NAMALWA (cell line): ENCODE results near the gene OPCML.

Experiments used
- DNase-seq: peaks from one replicate; pipeline ENCODE4 v3.0.0-alpha.2; 2015; ENCODE audit warnings: low spot score

The OPCML gene

DNA sequence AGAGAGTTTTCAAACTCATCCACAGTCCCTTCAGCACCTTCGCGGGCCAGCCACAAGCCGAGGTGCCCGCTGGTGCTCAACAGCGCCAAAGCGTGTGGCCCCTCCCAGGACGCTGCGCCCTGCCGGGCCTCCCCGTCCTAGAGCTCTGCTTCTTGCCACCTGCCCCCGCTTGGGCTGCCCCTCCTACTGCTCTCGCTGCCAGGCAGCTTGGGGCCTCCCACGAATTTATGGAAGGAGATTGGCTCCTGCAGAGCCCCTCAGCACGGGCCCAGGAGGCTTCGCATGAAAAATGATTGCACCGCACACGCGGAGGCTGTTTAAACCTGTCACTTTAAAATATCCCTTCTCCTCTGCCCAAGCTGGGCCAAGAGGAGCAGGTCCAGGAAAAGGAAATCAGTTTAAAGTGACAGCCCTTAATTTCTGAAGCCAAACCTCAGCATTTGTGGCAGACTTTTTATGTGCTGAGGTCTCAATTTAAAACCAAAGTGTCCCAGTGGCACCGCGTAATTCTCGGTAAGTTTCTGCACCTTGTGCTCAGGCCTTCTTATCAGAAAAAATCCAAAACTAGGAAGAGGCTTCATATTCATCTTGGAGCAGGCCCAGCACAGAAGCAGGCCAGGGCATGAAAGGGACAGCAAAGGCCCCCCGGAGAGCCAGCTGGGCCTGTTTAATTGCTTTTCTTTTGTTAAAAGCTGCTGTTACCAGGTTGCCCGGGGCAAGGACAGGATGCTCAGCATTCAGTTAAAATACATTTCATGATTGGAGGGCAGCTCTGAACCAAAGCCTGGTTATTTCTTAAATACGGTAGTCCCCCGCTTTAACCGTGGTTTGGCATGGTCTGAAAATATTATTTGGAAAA, 303.6 kb downstream of the OPCML start:
- no peak for DNase-seq

DNA sequence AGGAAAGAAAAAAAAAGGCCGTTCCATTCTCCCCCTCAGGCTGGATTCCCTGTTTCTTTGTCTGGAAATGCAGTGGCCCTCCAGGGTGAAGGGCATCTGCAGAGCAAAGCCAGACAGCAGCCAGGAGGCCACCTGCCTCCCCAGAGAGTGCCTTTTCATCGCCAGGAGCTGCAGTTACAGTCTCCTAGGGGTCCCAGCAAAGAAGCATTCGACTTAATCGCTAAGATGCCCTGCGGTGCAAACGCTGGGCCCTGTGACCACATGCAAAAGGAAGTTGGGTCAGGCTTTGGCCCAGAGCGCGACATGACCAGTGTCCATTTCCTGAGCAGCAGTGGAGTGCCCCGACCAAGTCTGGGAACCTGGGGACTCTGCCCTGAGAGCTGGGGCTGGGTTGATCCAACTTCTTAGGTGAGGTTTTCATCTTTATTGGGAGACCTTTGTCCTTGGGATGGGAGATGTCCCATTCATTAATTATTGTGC, 304.6 kb downstream of the OPCML start:
- no peak for DNase-seq

DNA sequence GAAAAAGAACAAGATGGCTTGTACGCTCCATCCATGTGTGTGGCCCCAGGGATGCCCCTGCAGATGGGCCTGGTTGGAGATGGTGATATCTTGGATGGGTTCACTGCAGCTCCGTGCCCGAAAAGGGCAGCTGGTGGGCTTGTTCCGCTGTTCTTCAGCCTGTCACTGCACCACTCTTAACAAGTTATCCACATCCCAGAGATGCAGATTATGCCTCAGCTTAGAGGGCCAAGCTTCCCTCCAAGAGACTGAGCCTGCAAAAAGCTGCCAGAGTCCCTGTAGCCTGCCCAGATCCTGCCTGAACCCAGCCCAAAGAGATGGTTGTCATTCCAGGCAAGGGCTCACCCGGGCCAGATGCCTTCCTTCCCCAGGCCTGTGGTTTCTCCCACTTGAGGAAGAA, 308.0 kb downstream of the OPCML start:
- no peak for DNase-seq

DNA sequence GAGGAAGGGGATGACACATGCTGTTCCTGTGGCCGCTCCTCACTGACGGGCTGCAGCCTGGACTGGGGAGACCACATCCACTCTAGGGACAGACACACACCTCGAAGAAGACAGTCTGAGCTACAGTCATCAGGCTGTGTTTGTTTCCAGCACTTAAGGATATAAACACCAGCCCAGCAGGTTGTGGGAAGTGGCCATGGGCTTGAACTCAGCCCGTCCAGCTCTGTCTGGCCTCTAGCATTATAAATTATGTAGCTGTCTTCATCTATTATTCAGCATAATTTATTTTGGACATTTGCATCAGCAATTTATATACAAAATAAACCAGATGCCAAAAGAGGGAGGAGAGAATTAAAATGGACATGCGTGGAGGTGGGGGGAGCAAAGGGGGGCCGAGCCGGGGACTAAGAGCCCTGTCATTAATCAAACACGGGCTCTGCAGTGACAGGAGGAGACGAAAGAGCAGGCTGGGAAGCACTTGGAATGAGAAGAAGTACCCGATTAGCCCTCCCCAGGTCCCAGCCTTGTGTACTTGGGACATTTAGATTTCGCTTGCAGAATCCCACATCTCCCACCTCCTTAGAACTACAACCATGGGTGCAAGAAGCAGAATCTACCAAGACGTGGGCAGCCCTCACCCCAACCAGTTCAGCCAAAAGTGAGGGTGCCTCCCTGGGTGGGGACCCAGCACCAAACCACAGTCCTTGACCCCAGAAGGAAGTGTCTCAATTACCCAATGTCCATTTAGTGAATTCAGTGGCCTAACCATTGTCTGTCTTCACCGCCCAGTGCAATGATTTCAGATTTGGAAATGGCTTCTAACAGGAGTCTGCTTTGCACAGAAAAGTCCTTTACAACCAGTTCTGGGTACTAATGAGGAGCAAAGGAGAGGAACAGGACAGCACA, 309.6 kb downstream of the OPCML start:
- DNase-seq = no peak

DNA sequence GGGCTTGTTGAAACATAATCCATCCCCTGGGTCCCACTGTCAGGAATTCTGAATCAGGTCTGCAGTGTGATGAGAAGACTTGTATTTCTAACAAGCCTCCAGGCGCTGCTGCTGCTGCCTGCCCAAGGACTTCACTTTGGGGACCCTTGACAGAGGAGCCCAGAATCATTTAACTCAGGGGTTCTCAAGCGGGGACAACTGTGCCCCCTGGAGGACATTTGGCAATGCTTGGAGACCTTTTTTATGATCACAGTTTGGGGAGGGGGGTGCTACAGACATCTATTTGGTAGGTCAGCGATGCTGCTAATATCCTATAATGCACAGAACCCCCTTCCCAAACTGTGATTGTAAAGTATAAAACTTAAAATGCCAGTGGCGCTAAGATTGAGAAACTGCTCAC, 312.8 kb downstream of the OPCML start:
- DNase-seq = peak; percentile 21

DNA sequence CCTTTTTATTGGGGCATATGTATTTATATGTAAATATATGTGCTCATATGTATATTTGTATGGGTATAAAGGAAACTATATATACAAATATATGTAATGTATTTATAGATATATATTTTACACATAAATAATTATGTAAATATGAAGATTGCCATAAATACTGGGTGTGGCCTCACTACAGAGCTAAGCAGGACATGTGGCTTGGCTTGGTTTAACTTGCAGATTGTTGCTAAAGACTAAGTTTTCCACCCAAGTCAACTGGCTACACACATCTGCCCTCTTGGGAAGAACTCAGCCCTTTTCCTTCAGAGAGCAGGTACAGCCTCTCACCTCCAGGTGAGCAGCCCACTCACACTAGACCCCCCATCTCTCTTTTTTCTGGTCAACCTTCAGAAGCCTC, 315.5 kb downstream of the OPCML start:
- DNase-seq = no peak

DNA sequence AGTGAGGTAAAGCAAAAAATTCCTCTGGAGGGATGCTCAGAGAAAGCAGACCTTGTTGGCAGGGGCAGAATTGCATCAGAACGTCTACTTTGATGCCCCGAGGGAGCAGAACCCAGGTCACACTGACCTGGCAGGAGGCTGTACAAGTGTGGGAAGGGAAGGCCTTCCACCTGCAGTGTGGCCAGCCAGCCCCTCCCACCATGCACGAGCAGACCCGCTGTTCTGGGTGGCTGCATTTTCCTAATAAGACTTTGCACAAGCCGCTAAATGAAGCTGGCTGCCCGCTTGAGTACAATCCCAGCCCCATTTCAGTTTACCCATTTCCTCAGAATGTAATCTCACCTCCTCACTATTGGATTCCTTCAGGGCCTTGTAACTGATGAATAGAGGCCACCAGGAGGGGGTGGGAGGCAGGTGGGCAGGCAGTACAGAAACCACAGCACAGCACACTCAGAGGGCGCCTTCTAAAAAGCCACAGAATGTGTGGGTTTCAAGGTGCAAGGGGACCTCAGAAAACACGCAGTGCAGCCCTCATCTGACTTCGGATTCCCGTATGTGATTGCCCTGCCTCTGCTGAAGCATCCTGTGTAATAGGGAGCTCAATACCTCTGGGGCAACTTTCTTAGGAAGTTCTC, 316.6 kb downstream of the OPCML start:
- DNase-seq = no peak

DNA sequence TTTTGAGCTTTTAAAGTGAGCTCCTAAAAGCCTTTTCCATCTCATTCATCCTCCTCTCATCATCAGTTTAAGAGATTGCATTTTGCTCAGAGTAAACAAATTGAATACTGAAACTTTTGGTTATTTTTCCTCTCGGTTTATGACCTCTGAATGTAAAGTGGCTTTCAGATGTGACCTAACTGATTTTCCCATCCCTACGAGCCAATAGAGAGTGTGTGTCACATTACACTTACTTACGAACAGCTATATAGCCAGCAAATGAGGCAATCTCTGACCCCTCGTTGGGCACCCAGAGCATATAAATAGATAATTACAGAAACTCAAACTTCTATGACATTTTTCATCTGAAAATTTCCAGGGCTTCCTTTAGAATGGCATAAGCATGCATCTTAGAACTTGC, 317.7 kb downstream of the OPCML start:
- DNase-seq = no peak

DNA sequence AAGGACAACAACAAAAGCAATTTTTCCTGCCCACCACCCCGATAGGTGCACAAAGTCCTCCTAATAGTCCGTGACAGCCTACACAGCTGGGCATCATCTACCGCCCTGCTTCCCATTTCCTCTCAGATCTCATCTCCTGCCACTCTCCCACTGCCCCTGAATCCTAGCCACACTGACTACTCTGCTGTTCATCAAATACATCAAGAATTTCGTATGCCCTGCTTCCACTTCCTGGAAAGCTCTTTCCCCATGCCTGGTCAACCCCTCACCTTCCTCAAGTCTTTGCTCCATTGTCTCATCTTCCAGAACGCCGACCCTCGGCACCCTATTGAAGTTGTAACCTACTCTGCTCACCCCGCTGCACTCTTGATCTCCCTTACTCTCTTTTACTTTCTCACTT, 320.1 kb downstream of the OPCML start:
- DNase-seq = no peak

DNA sequence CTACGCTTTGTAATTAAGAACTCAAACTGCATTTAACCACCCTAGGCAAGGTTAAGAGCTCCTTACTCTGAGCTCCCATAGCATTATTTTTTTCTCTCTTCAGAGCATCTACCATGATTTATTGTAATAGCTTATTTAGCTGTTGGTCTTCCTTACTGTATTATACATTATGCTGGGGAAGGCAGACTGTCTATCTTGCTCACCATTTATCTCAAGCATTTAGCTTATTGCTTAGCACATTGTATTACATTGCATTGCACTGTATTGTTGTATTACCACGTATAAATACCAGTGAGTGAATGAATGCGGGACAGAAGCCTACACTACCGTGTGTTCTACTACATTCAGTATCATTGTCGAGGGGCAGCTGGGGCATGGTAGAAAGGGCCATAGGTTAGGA, 324.3 kb downstream of the OPCML start:
- DNase-seq = no peak

DNA sequence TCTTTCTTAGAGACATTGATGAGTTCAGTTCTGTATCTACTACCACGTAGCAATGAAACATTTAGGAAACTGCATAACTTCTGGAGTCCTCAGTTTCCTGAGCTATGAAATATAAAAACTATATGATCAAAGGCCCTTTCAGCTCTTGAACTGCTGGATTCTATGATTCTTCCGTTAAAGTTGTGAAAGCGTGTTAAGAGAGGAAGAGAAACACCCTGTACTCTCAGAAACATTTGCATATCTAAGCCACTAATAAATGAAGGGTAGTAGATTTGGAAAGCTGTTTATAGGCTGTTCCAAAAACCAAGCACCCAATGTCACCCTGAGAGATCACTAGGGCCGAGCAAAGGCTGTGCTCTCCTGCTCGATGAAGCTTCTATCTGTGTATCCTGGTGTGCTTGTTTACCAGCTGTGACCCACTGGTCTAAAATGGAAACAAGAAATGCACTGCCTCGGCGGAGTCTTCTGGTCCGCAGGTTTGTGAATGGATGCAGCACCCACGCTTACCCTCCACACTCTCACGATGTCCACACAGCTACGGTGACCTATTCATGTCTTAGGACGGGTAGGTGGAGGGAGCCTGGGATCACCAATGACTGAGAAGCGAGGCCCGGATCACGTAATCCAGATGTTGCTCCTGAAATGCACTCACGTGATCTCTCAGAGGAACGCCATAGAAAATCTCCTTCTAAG, 325.8 kb downstream of the OPCML start:
- no peak for DNase-seq

DNA sequence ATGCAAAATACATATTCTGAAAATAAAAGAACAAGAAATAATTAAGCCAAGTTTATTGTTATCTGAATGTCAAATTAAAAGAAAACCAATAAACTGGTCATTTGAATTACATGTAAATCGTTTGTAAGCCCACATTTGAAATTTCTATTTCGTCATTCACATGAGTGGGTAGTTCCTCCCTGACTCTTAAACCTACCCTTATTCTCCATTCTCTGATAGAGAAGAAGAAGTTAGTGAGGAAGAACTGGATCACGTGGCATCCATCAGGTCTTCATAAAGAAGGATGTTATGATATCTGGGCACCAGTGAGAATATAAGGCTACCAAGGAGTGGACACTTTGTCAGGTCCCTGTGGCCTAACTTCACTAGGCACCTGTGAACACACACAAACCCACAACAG, 328.1 kb downstream of the OPCML start:
- DNase-seq = no peak

DNA sequence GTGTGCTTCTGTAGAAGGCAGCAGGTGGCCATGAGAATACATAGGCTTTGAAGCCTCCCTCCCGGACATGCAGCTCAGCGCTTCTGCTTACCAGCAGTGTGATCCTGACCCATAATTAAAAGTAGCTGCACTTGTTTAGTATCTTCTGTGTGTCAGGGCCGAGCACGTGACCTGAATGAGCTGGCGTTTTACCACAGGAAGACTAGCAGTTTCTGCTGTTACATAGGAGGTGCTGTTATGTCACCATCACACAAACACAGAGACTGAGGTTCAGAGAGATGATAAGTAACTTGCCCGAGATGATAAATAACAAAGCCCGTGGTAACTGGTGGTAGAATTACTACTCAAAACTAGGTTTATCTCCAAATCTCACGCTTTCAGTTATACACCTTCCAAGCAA, 329.5 kb downstream of the OPCML start:
- no peak for DNase-seq

DNA sequence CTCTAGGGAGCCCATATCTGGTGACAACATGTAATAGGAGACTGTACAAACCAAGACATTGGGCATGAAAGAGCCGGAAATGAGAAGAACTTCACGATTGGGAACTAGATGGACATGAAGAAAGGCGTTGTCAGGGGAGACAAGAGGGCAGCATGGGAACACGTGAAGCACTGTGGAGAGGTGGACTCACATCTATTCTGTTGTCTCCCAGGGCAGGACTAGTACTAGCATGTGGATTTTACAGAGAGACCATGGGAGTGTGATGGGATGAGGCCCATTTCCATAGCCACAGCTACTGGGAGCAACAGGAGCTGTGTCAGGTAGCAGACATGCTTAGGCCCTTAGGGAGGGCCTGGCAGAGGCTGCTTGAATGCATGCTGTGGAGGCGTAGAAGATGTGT, 333.9 kb downstream of the OPCML start:
- DNase-seq = no peak

DNA sequence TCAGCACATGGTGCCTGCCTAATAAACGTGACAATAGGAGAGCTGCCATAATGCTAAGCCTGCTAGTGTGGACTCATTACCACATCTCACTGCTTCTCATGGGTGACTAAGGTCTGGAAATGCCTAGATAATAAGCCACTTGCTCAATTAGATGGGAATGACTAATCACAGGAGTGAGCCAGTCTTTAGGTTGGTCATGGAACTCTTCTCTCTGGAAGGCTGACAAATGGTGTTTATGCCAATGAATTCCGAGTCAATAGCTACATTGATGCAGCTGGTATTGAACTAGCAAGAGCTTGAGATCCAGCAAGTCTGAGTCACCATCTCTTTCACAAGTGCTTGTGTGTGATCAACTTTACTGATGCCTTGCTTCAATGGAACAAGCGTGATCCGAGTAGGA, 334.9 kb downstream of the OPCML start:
- DNase-seq = no peak

DNA sequence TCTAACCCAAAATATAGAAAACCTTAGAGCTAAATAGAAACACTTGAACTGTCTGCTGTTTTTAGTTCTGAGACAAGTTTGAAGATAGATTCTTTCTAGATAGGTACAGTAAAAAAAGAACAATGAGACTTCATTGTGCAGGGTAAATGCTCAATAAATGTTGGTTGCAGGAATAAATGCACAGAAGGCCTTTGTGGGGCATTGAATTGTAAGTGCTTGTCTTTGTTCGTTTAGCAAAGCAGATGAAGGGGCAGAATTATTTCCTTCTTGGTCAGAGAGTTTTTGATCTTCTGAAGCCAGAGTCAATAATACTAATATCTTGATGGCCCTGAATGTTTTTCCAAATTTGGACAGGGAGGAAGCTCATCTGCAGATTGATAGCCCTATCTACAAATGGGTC, 340.4 kb downstream of the OPCML start:
- DNase-seq = no peak

DNA sequence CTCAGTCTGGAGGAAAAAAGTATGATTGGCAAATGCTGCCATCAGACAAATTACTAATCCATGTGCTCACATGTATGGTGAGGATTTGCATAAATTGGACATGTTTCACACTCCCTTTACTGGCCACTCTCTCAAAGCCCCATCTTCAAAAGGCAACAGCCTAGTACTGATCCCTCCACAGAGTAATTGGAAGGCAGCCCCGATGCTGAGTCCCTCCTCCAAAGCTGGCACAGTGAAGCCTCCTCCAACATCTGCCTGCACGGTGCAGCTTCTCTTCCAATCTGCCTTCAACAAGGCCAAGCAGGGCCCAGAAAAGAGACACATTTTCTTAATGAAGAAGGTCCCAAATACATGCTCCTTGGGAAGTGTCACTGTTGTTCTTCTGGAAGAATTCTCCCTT, 350.6 kb downstream of the OPCML start:
- DNase-seq = no peak

DNA sequence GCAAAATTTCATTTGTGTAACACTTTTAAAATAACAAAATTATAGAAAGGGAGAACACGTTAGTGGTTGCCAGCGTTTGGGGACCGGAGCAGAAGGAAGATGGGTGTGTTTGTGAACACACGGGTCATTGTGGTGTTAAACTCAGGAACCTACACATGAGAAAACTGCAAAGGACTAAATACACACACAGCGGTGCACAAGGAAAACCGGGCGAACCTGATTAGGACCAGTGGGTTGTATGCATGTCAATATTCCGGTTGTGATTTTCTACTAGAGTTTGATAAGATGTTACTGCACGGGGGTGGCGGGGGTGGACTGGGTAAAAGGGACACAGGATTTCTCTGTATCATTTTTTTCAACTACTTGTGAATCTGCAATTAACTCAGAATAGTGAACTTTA, 351.2 kb downstream of the OPCML start:
- DNase-seq = no peak

DNA sequence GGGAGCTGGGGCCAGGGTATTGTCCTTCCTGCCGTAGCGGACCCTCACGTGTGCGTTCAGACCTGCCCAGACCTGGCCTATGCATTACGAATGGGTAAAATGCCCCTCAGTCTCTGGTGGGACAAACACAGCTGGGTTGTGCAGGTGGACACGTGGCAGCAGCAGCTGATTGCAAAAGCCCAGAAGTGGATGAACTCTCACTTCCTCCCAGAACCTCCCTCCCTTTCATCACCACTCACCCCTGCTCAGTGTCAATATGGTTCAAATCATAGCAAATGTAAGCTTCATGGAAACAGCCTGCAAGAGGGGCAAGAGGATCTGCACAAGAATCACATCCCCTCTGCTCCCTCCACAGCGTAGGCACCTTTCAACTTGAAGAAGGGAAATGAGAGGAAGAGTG, 352.1 kb downstream of the OPCML start:
- no peak for DNase-seq

DNA sequence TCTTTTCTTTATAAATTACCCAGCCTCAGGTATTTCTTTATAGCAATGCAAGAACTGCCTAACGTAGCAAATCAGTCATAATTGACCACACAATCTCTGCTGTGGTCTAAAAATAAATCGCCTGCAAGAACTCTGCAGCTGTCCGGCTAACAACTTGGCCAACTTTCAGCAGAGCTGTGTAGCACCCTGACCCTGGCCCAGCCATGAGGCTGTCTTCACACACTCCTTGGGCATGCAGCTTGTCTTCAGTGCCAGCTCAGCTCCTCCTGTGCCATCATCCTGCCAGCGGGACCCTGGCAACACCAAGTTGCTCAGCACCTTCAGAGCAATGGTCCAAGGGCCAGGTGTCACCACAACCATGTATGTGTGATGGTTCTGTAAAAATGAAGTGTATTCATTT, 355.6 kb downstream of the OPCML start:
- no peak for DNase-seq

DNA sequence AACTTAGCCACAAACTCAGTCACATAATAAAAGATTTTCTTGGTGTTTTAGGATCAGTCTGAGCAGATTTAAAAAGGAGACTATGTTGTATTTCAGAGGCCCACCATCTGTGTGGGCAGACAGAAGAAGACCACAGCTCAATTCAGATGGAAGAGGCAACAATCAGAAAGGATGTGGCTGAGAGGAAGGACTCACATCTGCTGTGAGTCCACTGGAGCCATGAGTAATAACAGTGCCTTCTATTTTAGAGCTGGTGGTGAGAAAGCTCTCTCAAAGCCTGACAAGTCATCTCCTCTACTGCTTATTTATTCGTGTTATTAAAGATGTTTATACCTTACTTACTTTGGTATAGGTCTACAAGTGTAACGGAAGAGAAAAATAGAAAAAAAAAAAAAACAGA, 357.2 kb downstream of the OPCML start:
- no peak for DNase-seq

DNA sequence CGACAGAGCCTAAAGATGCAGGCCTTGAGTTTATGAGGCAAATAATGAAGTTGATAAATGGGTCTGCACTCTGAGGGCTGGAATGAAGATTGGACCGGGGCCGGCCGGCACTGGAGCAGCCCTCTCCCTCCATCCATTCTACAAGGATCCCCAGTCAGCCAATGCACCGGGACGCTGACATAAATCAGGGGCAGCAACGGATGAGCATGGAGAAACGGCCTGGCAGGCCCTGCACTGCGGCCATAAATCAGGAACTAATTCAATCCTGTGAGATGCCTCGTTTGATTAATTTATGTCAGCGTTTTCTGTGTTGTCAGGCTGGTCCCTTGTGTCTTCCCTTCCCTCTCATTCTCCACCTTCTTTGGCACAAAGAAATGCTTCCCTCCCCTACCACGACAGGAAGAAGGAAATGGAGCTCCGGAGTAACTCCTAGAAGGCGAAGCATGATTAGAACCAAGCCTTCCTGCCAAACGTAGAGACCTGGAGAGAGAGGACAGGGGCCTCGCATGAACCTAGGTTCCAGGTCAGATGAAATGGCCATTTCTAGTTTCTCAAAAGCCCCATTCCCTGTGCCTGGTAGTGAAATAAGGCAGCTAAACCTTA, 358.4 kb downstream of the OPCML start:
- DNase-seq = no peak
